H1 (cell line): ENCODE measurements around the gene DPPA4. TPM values are rescaled to one million over a fixed set of nuclear protein-coding genes. Genes with fewer than 3 reads are reported as not detected.

Experiments used
- CTCF ChIA-PET: fragments of 300-600 bp; sonication (Branson Sonifier 250); formaldehyde crosslinking; loops from one replicate; lab custom pipeline; 2021; ENCODE audit not compliant: partially characterized antibody; lab: Charles Lee
- POLR2A ChIA-PET: fragments of 300-600 bp; sonication (Branson Sonifier 250); formaldehyde crosslinking; loops from one replicate; lab custom pipeline; 2021; ENCODE audit warnings: inconsistent platforms; ENCODE audit not compliant: partially characterized antibody; lab: Charles Lee
- DNase-seq, 2 experiments: peaks; one replicate each; pipeline versions ENCODE4 v3.0.0 to v3.0.0-alpha.2; 2010 to 2022; ENCODE audit warnings: low spot score in 2 of 2, low read depth in 1 of 2, mixed read lengths in 1 of 2
- FAIRE-seq: peaks from 2 replicates; lab custom pipeline; 2011; peaks lifted over from hg19 to GRCh38; lab: Jason Lieb, UNC
- H2AFZ ChIP-seq: 2 replicates; pipeline ENCODE4 v1.8.1; 2012; ENCODE audit warnings: low read length, inconsistent platforms
- H2AK5ac ChIP-seq: 2 replicates; pipeline ENCODE4 v1.6.1; 2013; ENCODE audit warnings: low read depth, low read length
- H2BK120ac ChIP-seq: replicated peaks from 2 replicates; pipeline ENCODE3; 2013; ENCODE audit warnings: low read depth, low read length, inconsistent platforms
- H2BK12ac ChIP-seq: 2 replicates; pipeline ENCODE4 v1.6.1; 2013; ENCODE audit warnings: low read depth, low read length
- H2BK15ac ChIP-seq: 2 replicates; pipeline ENCODE4 v1.6.1; 2013; ENCODE audit warnings: low read length
- H2BK20ac ChIP-seq: 2 replicates; pipeline ENCODE4 v1.6.1; 2013; ENCODE audit warnings: low read length
- H2BK5ac ChIP-seq: 2 replicates; pipeline ENCODE4 v1.6.1; 2013; ENCODE audit warnings: low read depth, low read length
- H3K14ac ChIP-seq: 2 replicates; pipeline ENCODE4 v1.6.1; 2013; ENCODE audit warnings: inconsistent platforms; ENCODE audit not compliant: insufficient read length
- H3K18ac ChIP-seq: 2 replicates; pipeline ENCODE4 v1.6.1; 2013; ENCODE audit warnings: low read length; ENCODE audit errors: extremely low read depth
- H3K23ac ChIP-seq: 2 replicates; pipeline ENCODE4 v1.6.1; 2013; ENCODE audit warnings: inconsistent platforms; ENCODE audit not compliant: insufficient read length
- H3K23me2 ChIP-seq: 2 replicates; pipeline ENCODE4 v1.6.1; 2013; ENCODE audit warnings: low read depth, low read length
- H3K27ac ChIP-seq: 2 replicates; pipeline ENCODE4 v1.6.1; 2011; ENCODE audit warnings: low read depth, low read length, inconsistent platforms
- H3K27me3 ChIP-seq, 4 experiments: replicated peaks in 1 of 4; 1 replicate in 1 of 4; 2 replicates in 3 of 4; pipeline versions ENCODE4 v1.6.1 to v1.8.1; 2011 to 2013; ENCODE audit warnings: low read length in 3 of 4, mild to moderate bottlenecking in 3 of 4, inconsistent platforms in 2 of 4, mixed read lengths in 2 of 4, moderate library complexity in 1 of 4; ENCODE audit not compliant: control insufficient read depth in 3 of 4, insufficient read depth in 3 of 4; ENCODE audit errors: extremely low read depth in 1 of 4
- H3K36me3 ChIP-seq, 4 experiments: 2 replicates each; pipeline versions ENCODE4 v1.6.1 to v1.8.1; 2011 to 2013; ENCODE audit warnings: mild to moderate bottlenecking in 4 of 4, low read length in 3 of 4, moderate library complexity in 2 of 4, control low read depth in 1 of 4, inconsistent platforms in 1 of 4; ENCODE audit not compliant: insufficient read depth in 4 of 4, control insufficient read depth in 2 of 4
- H3K4ac ChIP-seq: replicated peaks from 2 replicates; pipeline ENCODE3; 2013; ENCODE audit warnings: low read length, low read depth, mixed read lengths, inconsistent platforms; ENCODE audit not compliant: insufficient read length
- H3K4me1 ChIP-seq, 4 experiments: replicated peaks in 1 of 4; 1 replicate in 1 of 4; 2 replicates in 3 of 4; pipeline versions ENCODE4 v1.6.1 to v1.8.1; 2011 to 2013; ENCODE audit warnings: low read length in 3 of 4, inconsistent platforms in 2 of 4, mixed read lengths in 1 of 4; ENCODE audit not compliant: insufficient read depth in 4 of 4, control insufficient read depth in 3 of 4
- H3K4me2 ChIP-seq, 2 experiments: 2 replicates each; pipeline versions ENCODE4 v1.6.1 to v1.8.1; 2011 to 2013; ENCODE audit warnings: low read depth in 2 of 2, low read length in 2 of 2, control low read depth in 1 of 2, inconsistent platforms in 1 of 2, mild to moderate bottlenecking in 1 of 2; ENCODE audit not compliant: insufficient read depth in 1 of 2
- H3K4me3 ChIP-seq, 4 experiments: fragments of 200-600, 300-600 bp in 1 of 4; sonication (generic), shearing (Covaris generic), sonication (Bioruptor Twin) in 1 of 4; 2 replicates each; pipeline versions ENCODE4 v1.5.1 to v1.8.1; 2011 to 2016; ENCODE audit warnings: low read length in 4 of 4, low read depth in 3 of 4, control low read depth in 2 of 4, inconsistent platforms in 2 of 4, mild to moderate bottlenecking in 2 of 4, mixed read lengths in 1 of 4, moderate library complexity in 1 of 4; ENCODE audit not compliant: insufficient read depth in 2 of 4; ENCODE audit errors: extremely low read depth in 1 of 4
- H3K56ac ChIP-seq: replicated peaks from 2 replicates; pipeline ENCODE3; 2013; ENCODE audit warnings: low read depth, mild to moderate bottlenecking, mixed read lengths, low read length, inconsistent platforms; ENCODE audit not compliant: insufficient read length
- H3K79me1 ChIP-seq: 2 replicates; pipeline ENCODE4 v1.6.1; 2013; ENCODE audit warnings: low read depth, low read length, control low read depth
- H3K79me2 ChIP-seq, 2 experiments: 2 replicates each; pipeline versions ENCODE4 v1.6.1 to v1.8.1; 2012 to 2013; ENCODE audit warnings: low read length in 2 of 2, mild to moderate bottlenecking in 2 of 2, inconsistent platforms in 1 of 2; ENCODE audit not compliant: insufficient read depth in 2 of 2, control insufficient read depth in 1 of 2
- H3K9ac ChIP-seq, 4 experiments: replicated peaks in 1 of 4; 1 replicate in 1 of 4; 2 replicates in 3 of 4; pipeline versions ENCODE4 v1.6.1 to v1.8.1; 2011 to 2013; ENCODE audit warnings: low read depth in 3 of 4, low read length in 3 of 4, control low read depth in 2 of 4, mild to moderate bottlenecking in 2 of 4, moderate library complexity in 2 of 4, inconsistent platforms in 1 of 4; ENCODE audit errors: extremely low read depth in 1 of 4
- H3K9me3 ChIP-seq, 2 experiments: 2 replicates each; pipeline versions ENCODE4 v1.6.1 to v1.8.1; 2012 to 2013; ENCODE audit warnings: mild to moderate bottlenecking in 2 of 2, moderate library complexity in 2 of 2, control low read depth in 1 of 2, inconsistent platforms in 1 of 2, low read depth in 1 of 2, low read length in 1 of 2, mixed read lengths in 1 of 2; ENCODE audit not compliant: insufficient read depth in 2 of 2
- H4K20me1 ChIP-seq, 2 experiments: replicated peaks in 1 of 2; 2 replicates each; pipeline versions ENCODE3 to v1.8.1; 2011 to 2013; ENCODE audit warnings: inconsistent platforms in 2 of 2, low read length in 2 of 2, mild to moderate bottlenecking in 1 of 2; ENCODE audit not compliant: insufficient read depth in 2 of 2, control insufficient read depth in 1 of 2
- H4K5ac ChIP-seq: 2 replicates; pipeline ENCODE4 v1.6.1; 2013; ENCODE audit warnings: low read length, low read depth, mixed read lengths, inconsistent platforms; ENCODE audit not compliant: insufficient read length
- H4K8ac ChIP-seq: 2 replicates; pipeline ENCODE4 v1.8.0; 2013; ENCODE audit warnings: mild to moderate bottlenecking, moderate library complexity, low read length, inconsistent platforms; ENCODE audit not compliant: insufficient read depth; ENCODE audit errors: extremely low read depth
- H4K91ac ChIP-seq: replicated peaks from 2 replicates; pipeline ENCODE3; 2013; ENCODE audit warnings: low read length, mixed read lengths, inconsistent platforms; ENCODE audit not compliant: insufficient read length
- KDM5A ChIP-seq: fragments of 200-600 bp; IDR thresholded peaks from 2 replicates; pipeline ENCODE4 v1.7.1; 2012; ENCODE audit warnings: mild to moderate bottlenecking, low read length, inconsistent platforms, mixed read lengths
- USF2 ChIP-seq: IDR thresholded peaks from 2 replicates; pipeline ENCODE4 v1.6.1; 2011; ENCODE audit warnings: low read length, improper control_type of control experiment
- WGBS, 2 experiments: shearing (Covaris generic) in 1 of 2; methylation state at CpG; one replicate each; pipeline versions ENCODE4 v1.1.6 to v1.1.7; 2013 to 2015; ENCODE audit warnings: low lambda C conversion rate in 2 of 2, mixed read lengths in 2 of 2, inconsistent platforms in 1 of 2, low coverage in 1 of 2, missing lambda C conversion rate in 1 of 2; ENCODE audit not compliant: insufficient replicate concordance in 2 of 2, insufficient coverage in 1 of 2, insufficient read length in 1 of 2; ENCODE audit errors: extremely low coverage in 1 of 2, missing lambda C conversion rate in 1 of 2; 5-methylcytosine and 5-hydroxymethylcytosine counted together
- polyA plus RNA-seq, 7 experiments: library from polyadenylated mRNA; depleted of rRNA in 3 of 7; stranded (reverse) in 5 of 7; unstranded in 2 of 7; fragments of >200 nt in 5 of 7; fragments of 200-250 nt in 2 of 7; gene quantifications; 1 replicate in 5 of 7; 2 replicates in 1 of 7; 4 replicates in 1 of 7; pipeline versions ENCODE4 v1.2.1 to v1.2.3, GENCODE V29; 2011 to 2013; ENCODE audit warnings: missing spikeins in 2 of 7, mixed read lengths in 2 of 7
- total RNA-seq: library from RNA; stranded (reverse); fragmentation: NEBNext Ultra II Directional; extraction: Animal tissue kit (Norgen Biotek cat#: 25700); gene quantifications from 2 replicates; pipeline ENCODE4 v1.2.1, GENCODE V29; 2021
- TF ChIP-seq, protein P1 (sequence below): IDR thresholded peaks from 2 replicates; pipeline ENCODE4 v1.6.1; 2012; ENCODE audit warnings: low read length, inconsistent platforms

The DPPA4 gene
- total and polyA plus RNA-seq, 2 of the 8 experiments (the other 6 are each of a cell fraction or from before 2014, with no cell fraction given): 424 to 772 TPM

- no peak overlapping the region for H2AFZ ChIP-seq
- no peak overlapping the region for H3K27ac ChIP-seq
- 50% methylated on average over 4 of the region's 4 CpGs; no CpG with 5 or more reads in 1 of the 2 experiments for WGBS, 2 experiments
- H3K14ac ChIP-seq: no peak overlapping the region
- H3K56ac ChIP-seq: no peak overlapping the region
- H2BK20ac ChIP-seq: no peak overlapping the region
- peaks cover 4% of the 10 kb centered on the region; the same call in 1 of the 2 replicates for H3K79me1 ChIP-seq
- H3K79me2 ChIP-seq: peaks cover 0 to 48% of the 10 kb centered on the region in 2 experiments; a peak in 2 of 4 replicates
- FAIRE-seq (no peak), DNase-seq (no peak)
- H3K9me3 ChIP-seq: no peaks in the 10 kb centered on the region
- no peak overlapping the region for H3K23ac ChIP-seq
- no peak overlapping the region for H4K8ac ChIP-seq
- no peaks in the 10 kb centered on the region for H3K23me2 ChIP-seq
- H2BK120ac ChIP-seq: no peak overlapping the region
- peaks cover 4 to 70% (median 27%) of the 10 kb centered on the region in 4 experiments for H3K36me3 ChIP-seq
- TF ChIP-seq KDM5A: no peak
- TF ChIP-seq, protein P1, sequence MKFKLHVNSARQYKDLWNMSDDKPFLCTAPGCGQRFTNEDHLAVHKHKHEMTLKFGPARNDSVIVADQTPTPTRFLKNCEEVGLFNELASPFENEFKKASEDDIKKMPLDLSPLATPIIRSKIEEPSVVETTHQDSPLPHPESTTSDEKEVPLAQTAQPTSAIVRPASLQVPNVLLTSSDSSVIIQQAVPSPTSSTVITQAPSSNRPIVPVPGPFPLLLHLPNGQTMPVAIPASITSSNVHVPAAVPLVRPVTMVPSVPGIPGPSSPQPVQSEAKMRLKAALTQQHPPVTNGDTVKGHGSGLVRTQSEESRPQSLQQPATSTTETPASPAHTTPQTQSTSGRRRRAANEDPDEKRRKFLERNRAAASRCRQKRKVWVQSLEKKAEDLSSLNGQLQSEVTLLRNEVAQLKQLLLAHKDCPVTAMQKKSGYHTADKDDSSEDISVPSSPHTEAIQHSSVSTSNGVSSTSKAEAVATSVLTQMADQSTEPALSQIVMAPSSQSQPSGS: no peak
- no peak for TF ChIP-seq USF2
- H3K9ac ChIP-seq: no peak overlapping the region
- H4K20me1 ChIP-seq: no peaks in the 10 kb centered on the region
- H3K18ac ChIP-seq: no peak overlapping the region
- H3K4me2 ChIP-seq: peak overlapping the region in 1 of 2 experiments; percentile 6; a peak in 1 of 4 replicates
- no peak overlapping the region for H3K4ac ChIP-seq
- POLR2A ChIA-PET: interaction anchor here (1.1 to 26.4 kb wide), 5 partner anchors 9 to 27 kb away, joined by 3 to 681 read pairs (median 10); partner anchors contain the start of genes DPPA2 and DPPA4
- CTCF ChIA-PET: interaction anchor here (1.0 to 2.6 kb wide), 9 partner anchors 11 to 71 kb away, joined by 3 to 9 read pairs (median 4); partner anchors contain the start of gene DPPA2
- H2BK12ac ChIP-seq: no peak overlapping the region
- no peak overlapping the region for H4K5ac ChIP-seq
- H3K4me1 ChIP-seq: peaks cover 0 to 11% (median 3%) of the 10 kb centered on the region in 4 experiments; a peak in 4 of 7 replicates
- no peak overlapping the region for H3K4me3 ChIP-seq
- no peak overlapping the region for H2BK15ac ChIP-seq
- H3K27me3 ChIP-seq: no peaks in the 10 kb centered on the region
- no peak overlapping the region for H2AK5ac ChIP-seq
- H2BK5ac ChIP-seq: no peak overlapping the region
- H4K91ac ChIP-seq: no peak overlapping the region
Observed at GRCh38 chr3:109346099-109346498, 8.8 kb upstream of the DPPA4 start.
